ENCODE data around the gene MAP4K4. TPM values are rescaled to one million over a fixed set of nuclear protein-coding genes. Genes with fewer than 3 reads are reported as not detected.

Gene MAP4K4
- total RNA-seq, 1 donor from 2014 or later: 232 TPM

DNA sequence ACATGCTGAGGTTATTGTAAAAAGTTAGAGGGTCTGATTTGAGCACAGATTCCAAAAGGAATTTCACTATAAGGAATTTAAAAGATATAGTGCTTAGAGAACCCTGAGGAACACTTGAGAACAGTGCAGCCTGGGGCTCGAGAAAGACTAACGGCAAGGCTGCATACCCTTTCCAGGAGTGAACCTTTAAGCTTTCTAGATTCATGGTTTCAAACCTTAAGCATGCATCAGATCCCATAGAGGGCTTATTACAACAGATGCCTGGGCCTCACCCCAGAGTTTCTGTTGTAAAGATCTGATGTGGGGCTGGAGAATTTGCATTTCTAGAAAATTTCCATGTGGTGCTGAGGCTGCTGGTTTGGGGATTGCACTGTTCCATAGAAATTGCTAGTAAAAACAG, 203.7 kb downstream of the MAP4K4 start:
- TF ChIP-seq, protein P1, sequence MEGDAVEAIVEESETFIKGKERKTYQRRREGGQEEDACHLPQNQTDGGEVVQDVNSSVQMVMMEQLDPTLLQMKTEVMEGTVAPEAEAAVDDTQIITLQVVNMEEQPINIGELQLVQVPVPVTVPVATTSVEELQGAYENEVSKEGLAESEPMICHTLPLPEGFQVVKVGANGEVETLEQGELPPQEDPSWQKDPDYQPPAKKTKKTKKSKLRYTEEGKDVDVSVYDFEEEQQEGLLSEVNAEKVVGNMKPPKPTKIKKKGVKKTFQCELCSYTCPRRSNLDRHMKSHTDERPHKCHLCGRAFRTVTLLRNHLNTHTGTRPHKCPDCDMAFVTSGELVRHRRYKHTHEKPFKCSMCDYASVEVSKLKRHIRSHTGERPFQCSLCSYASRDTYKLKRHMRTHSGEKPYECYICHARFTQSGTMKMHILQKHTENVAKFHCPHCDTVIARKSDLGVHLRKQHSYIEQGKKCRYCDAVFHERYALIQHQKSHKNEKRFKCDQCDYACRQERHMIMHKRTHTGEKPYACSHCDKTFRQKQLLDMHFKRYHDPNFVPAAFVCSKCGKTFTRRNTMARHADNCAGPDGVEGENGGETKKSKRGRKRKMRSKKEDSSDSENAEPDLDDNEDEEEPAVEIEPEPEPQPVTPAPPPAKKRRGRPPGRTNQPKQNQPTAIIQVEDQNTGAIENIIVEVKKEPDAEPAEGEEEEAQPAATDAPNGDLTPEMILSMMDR (IDR thresholded peaks at IDR 0.05): no peak
- POLR2A ChIA-PET: no interaction called here
- H3K9me3 Mint-ChIP-seq: peaks cover 8% of the 10 kb centered on the region
- peaks cover 6% of the 10 kb centered on the region for H3K36me3 Mint-ChIP-seq (ENCODE audit: low read depth)
- CTCF ChIA-PET: no interaction called here
- H3K27me3 Mint-ChIP-seq: no peaks in the 10 kb centered on the region
- intact Hi-C loops (cut with micrococcal nuclease): no loop called here
- no peak for ATAC-seq (ENCODE audit: low read depth)
- H3K4me3 Mint-ChIP-seq: no peak overlapping the region
- H3K4me1 Mint-ChIP-seq: peaks cover 7% of the 10 kb centered on the region
- no peak for DNase-seq
- H3K27ac Mint-ChIP-seq: no peak overlapping the region

DNA sequence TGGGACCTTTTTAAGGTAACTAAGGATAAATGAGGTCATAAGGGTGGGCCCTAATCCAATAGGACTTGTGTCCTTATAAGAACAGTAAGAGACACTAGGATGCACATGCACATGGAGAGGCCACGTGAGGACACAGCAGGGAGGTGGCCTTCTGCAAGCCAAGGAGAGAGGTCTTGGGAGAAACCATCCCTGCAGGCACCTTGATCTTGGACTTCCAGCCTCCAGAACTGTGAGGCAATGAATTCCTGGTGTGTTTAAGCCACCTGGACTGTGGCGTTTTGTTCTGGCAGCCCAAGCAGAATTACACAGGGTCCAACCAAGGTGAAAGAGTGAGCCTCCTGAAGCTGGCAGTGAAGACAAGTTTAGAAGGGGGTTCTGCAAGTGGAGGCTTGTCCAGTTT, 204.7 kb downstream of the MAP4K4 start:
- CTCF ChIA-PET: no interaction called here
- H3K36me3 Mint-ChIP-seq (ENCODE audit: low read depth): no peaks in the 10 kb centered on the region
- intact Hi-C loops (cut with micrococcal nuclease): no loop called here
- no peak overlapping the region for H3K4me3 Mint-ChIP-seq
- POLR2A ChIA-PET: no interaction called here
- peaks cover 7% of the 10 kb centered on the region for H3K4me1 Mint-ChIP-seq
- TF ChIP-seq, protein P1 (IDR thresholded peaks at IDR 0.05): no peak
- DNase-seq: no peak
- ATAC-seq (ENCODE audit: low read depth): no peak
- H3K9me3 Mint-ChIP-seq: peaks cover 8% of the 10 kb centered on the region
- no peaks in the 10 kb centered on the region for H3K27me3 Mint-ChIP-seq
- no peak overlapping the region for H3K27ac Mint-ChIP-seq

DNA sequence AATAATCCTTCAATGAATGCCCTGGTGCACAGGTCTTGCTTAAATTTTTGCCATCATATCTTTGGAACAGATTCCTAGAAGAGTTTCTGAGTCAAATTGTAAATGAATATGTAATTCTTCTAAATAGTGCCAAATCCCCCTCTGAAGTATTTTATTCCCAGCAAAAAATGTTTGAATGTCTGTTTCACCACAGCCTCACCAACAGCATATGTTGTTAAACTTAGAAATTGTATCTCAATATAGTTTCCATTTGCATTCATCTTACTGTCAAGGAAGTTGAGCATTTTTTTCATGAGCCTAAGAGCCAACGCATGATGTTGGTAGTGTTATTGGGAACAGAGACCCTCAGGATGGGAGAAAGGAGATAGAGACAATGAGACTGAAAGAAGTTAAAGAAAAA, 207.4 kb downstream of the MAP4K4 start:
- Mint-ChIP-seq H3K36me3 (ENCODE audit: low read depth) (peaks cover 4% of the 10 kb centered on the region), H3K27ac (no peak overlapping the region), H3K4me3 (no peak overlapping the region), H3K27me3 (no peaks in the 10 kb centered on the region), H3K9me3 (peaks cover 13% of the 10 kb centered on the region), H3K4me1 (peaks cover 5% of the 10 kb centered on the region)
- ATAC-seq (ENCODE audit: low read depth) (no peak), DNase-seq (no peak)
- ChIA-PET CTCF (no interaction called here), POLR2A (no interaction called here)
- TF ChIP-seq, protein P1 (IDR thresholded peaks at IDR 0.05): no peak
- intact Hi-C loops (cut with micrococcal nuclease): no loop called here

DNA sequence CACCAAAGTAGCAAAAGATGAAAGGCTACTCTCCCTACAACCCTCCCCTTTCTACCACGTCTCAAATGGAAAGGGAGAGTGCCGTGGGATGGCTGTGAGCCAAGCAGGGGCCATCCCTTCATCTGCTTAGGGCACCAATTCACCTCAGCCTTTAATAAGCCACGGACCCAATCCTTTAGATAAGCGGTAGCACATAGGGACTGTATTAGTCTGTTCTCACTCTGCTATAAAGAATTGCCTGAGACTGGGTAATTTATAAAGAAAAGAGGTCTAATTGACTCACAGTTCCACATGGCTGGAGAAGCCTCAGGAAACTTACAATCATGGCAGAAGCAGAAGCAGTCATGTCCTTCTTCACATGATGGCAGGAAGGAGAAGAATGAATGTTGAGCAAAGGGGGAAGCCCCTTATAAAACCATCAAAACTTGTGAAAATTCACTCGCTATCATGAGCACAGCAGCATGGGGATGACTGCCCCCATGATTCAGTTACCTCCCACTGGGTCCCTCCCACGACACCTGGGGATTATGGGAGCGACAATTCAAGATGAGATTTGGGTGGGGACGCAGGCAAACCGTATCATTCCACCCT, 208.3 kb downstream of the MAP4K4 start:
- Mint-ChIP-seq H3K27ac (no peak overlapping the region), H3K9me3 (peaks cover 21% of the 10 kb centered on the region), H3K4me3 (no peak overlapping the region), H3K36me3 (ENCODE audit: low read depth) (peaks cover 4% of the 10 kb centered on the region), H3K4me1 (peaks cover 3% of the 10 kb centered on the region), H3K27me3 (no peaks in the 10 kb centered on the region)
- ChIA-PET POLR2A (no interaction called here), CTCF (no interaction called here)
- TF ChIP-seq, protein P1 (IDR thresholded peaks at IDR 0.05): no peak
- intact Hi-C loops (cut with micrococcal nuclease): no loop called here
- ATAC-seq (ENCODE audit: low read depth) (no peak), DNase-seq (no peak)

DNA sequence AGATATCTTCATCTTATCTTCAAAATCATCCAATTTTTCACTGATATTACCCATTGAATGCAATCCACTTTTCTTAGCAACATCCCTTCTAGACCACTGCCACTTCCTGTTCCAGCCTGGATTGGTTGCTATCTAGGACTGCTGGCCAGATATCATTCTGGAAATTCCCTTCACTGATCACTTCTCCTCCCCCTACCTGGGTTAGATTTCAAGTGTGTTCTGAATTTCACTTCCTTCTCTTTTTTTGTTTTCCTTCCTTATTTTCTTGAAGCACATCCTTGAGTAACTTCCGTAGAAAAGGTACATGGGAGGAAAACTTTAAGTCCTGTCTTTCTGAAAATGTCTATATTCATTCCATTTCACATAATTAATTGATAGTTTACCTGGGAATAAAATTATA, 212.3 kb downstream of the MAP4K4 start:
- no peaks in the 10 kb centered on the region for H3K27me3 Mint-ChIP-seq
- H3K9me3 Mint-ChIP-seq: peaks cover 23% of the 10 kb centered on the region
- ATAC-seq (ENCODE audit: low read depth) (no peak), DNase-seq (no peak)
- peak overlapping the region; percentile 50 for H3K27ac Mint-ChIP-seq
- peaks cover 4% of the 10 kb centered on the region for H3K36me3 Mint-ChIP-seq (ENCODE audit: low read depth)
- TF ChIP-seq, protein P1 (IDR thresholded peaks at IDR 0.05): no peak
- H3K4me3 Mint-ChIP-seq: no peak overlapping the region
- peaks cover 29% of the 10 kb centered on the region for H3K4me1 Mint-ChIP-seq
- intact Hi-C loops (cut with micrococcal nuclease): loop anchor here (10.0 kb wide), 2 partner anchors 205 to 285 kb away; no protein-coding TSS in a partner anchor
- POLR2A ChIA-PET: no interaction called here
- CTCF ChIA-PET: interaction anchor here (0.6 kb wide), 1 partner anchor 16 kb away, joined by 3 read pairs; no protein-coding TSS in a partner anchor
